Activated naive CD8-positive, alpha-beta T cell treated with anti-CD3 and anti-CD28 coated beads, Interleukin-2, amount 10 ng/mL, durations not matched to agents 7 days and 5 days (primary cell): ENCODE results near the gene PDZD8. TPM values are rescaled to one million over a fixed set of nuclear protein-coding genes. Genes with fewer than 3 reads are reported as not detected.
"Not testable (repeated sequence)": the region's sequence is repeated elsewhere in the genome, so short reads cannot be mapped to it uniquely, and the experiment has no call there.

ENCODE experiments used
- ATAC-seq: fragments of 150-1000 bp; cut with Tn5 transposase; one replicate; pipeline ENCODE4 v1.10.0; 2021; ENCODE audit warnings: low read depth, moderate library complexity
- POLR2A ChIA-PET: fragments of 350-600 bp; sonication (Branson Sonifier 250); formaldehyde crosslinking; loops from one replicate; lab custom pipeline; 2021; ENCODE audit warnings: antibody characterized with exemption; lab: Charles Lee
- DNase-seq: peaks from one replicate; pipeline ENCODE4 v3.0.0; 2021
- H3K27ac Mint-ChIP-seq: one replicate; pipeline ENCODE4 v1.8.0; 2022; ENCODE audit warnings: mild to moderate bottlenecking, mixed read lengths
- H3K27me3 Mint-ChIP-seq: one replicate; pipeline ENCODE4 v1.8.0; 2022; ENCODE audit warnings: mild to moderate bottlenecking, moderate library complexity, mixed read lengths
- H3K36me3 Mint-ChIP-seq: one replicate; pipeline ENCODE4 v1.8.0; 2021; ENCODE audit warnings: mild to moderate bottlenecking, mixed read lengths
- H3K4me1 Mint-ChIP-seq: one replicate; pipeline ENCODE4 v1.8.0; 2021; ENCODE audit warnings: mixed read lengths
- H3K4me3 Mint-ChIP-seq: one replicate; pipeline ENCODE4 v1.8.0; 2022; ENCODE audit warnings: mild to moderate bottlenecking, moderate library complexity, mixed read lengths
- H3K9me3 Mint-ChIP-seq: one replicate; pipeline ENCODE4 v1.8.0; 2021; ENCODE audit warnings: mixed read lengths
- total RNA-seq, 2 experiments: library from RNA; stranded (reverse); gene quantifications; one replicate each; pipeline ENCODE4 v1.2.3, GENCODE V29; 2021

The PDZD8 gene
- total RNA-seq, 2 experiments from 2014 or later: 16.0 to 18.8 TPM

- peaks cover 5% of the 10 kb centered on the region for H3K36me3 Mint-ChIP-seq
- ATAC-seq: no peak
- H3K4me3 Mint-ChIP-seq: no peak overlapping the region
- no peaks in the 10 kb centered on the region for H3K27me3 Mint-ChIP-seq
- H3K9me3 Mint-ChIP-seq: no peaks in the 10 kb centered on the region
- no peaks in the 10 kb centered on the region for H3K4me1 Mint-ChIP-seq
- POLR2A ChIA-PET: interaction anchor here (2.2 kb wide), 1 partner anchor 103 kb away, joined by 6 read pairs; no protein-coding TSS in a partner anchor
- no peak overlapping the region for H3K27ac Mint-ChIP-seq
- no peak for DNase-seq
Measured at GRCh38 chr10:117320050-117320665, 55.1 kb downstream of the PDZD8 start.

- no peaks in the 10 kb centered on the region for H3K4me1 Mint-ChIP-seq
- POLR2A ChIA-PET: interaction anchor here (2.2 kb wide), 1 partner anchor 102 kb away, joined by 6 read pairs; no protein-coding TSS in a partner anchor
- H3K27me3 Mint-ChIP-seq: no peaks in the 10 kb centered on the region
- DNase-seq: no peak
- no peak for ATAC-seq
- no peak overlapping the region for H3K27ac Mint-ChIP-seq
- peaks cover 8% of the 10 kb centered on the region for H3K36me3 Mint-ChIP-seq
- no peaks in the 10 kb centered on the region for H3K9me3 Mint-ChIP-seq
- no peak overlapping the region for H3K4me3 Mint-ChIP-seq
Measured at GRCh38 chr10:117318909-117319308, 56.3 kb downstream of the PDZD8 start.

DNA sequence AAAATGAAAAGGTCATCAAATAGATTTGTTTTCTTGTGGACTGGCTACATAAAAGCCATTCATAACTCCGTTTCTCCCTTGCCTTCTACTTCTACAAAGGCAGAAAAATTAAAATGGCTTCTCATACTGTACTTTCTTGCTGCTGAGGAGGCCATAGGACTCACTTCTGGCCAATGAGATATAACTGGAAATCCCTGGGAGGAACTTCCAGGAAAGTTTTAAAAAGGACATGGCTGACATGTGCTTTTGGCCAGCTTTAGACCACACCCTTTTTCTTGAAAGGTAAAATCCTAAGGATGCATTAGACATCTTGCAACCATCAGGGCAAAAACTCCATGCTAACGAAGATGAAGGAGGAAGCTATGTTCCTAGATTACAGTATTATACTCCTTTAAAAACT lies 58.5 kb downstream of the PDZD8 start:
- POLR2A ChIA-PET: no interaction called here
- Mint-ChIP-seq H3K36me3 (peaks cover 19% of the 10 kb centered on the region), H3K4me1 (peaks cover 5% of the 10 kb centered on the region), H3K9me3 (no peaks in the 10 kb centered on the region), H3K27me3 (no peaks in the 10 kb centered on the region), H3K27ac (no peak overlapping the region), H3K4me3 (no peak overlapping the region)
- no peak for DNase-seq
- ATAC-seq: no peak

DNA sequence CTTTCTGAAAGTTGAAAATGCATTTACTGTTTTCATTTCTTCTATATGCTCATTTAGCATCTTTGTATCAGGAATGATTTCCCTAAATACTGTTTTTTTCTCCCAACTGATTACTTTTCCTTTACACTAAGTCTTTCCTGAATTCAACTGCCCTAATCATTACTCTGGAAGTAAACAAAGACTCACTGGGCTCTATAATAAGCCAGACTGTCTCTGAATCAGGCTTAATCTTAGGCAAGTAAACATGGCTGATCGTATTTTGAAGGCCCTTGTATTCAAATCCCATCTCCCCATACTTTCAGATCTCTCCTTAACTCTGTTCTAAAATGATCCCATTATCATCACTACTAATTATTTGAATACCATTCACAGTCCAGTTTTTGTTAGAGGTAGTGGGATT lies 61.6 kb downstream of the PDZD8 start:
- H3K4me3 Mint-ChIP-seq: no peak overlapping the region
- ATAC-seq: no peak
- POLR2A ChIA-PET: no interaction called here

GRCh38 chr10:117312430-117312829 lies 62.8 kb downstream of the PDZD8 start:
- Mint-ChIP-seq H3K36me3 (peaks cover 23% of the 10 kb centered on the region), H3K4me3 (no peak overlapping the region), H3K27ac (no peak overlapping the region), H3K27me3 (no peaks in the 10 kb centered on the region), H3K4me1 (peaks cover 10% of the 10 kb centered on the region), H3K9me3 (no peaks in the 10 kb centered on the region)
- ATAC-seq: no peak
- DNase-seq: no peak
- POLR2A ChIA-PET: no interaction called here

More for the DNA sequence above, 61.6 kb downstream of the PDZD8 start:
- no peaks in the 10 kb centered on the region for H3K27me3 Mint-ChIP-seq
- H3K4me1 Mint-ChIP-seq: peaks cover 10% of the 10 kb centered on the region
- no peak overlapping the region for H3K27ac Mint-ChIP-seq
- peaks cover 25% of the 10 kb centered on the region for H3K36me3 Mint-ChIP-seq
- H3K9me3 Mint-ChIP-seq: no peaks in the 10 kb centered on the region
- no peak for DNase-seq

DNA sequence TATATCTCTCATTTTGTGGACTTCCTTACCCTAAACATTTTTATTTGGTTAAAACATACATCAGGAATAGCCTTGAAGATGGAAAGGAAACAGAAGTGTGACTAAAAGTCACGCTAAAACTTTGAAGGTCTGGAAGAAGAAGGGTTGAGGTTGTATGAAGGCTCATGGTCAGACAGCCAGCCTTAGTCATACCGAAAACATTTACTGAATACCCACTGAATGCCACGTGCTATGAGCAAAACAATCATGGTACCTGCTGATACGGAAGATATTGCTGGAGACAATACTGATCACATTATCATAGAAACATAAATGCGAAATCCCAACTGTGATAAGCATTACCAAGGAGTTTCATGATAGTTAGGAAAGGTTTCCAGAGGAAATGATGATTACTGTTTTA lies 64.0 kb downstream of the PDZD8 start:
- DNase-seq (no peak), ATAC-seq (no peak)
- H3K36me3 Mint-ChIP-seq: peaks cover 21% of the 10 kb centered on the region
- H3K9me3 Mint-ChIP-seq: no peaks in the 10 kb centered on the region
- POLR2A ChIA-PET: no interaction called here
- no peak overlapping the region for H3K4me3 Mint-ChIP-seq
- no peak overlapping the region for H3K27ac Mint-ChIP-seq
- peaks cover 10% of the 10 kb centered on the region for H3K4me1 Mint-ChIP-seq
- no peaks in the 10 kb centered on the region for H3K27me3 Mint-ChIP-seq

DNA sequence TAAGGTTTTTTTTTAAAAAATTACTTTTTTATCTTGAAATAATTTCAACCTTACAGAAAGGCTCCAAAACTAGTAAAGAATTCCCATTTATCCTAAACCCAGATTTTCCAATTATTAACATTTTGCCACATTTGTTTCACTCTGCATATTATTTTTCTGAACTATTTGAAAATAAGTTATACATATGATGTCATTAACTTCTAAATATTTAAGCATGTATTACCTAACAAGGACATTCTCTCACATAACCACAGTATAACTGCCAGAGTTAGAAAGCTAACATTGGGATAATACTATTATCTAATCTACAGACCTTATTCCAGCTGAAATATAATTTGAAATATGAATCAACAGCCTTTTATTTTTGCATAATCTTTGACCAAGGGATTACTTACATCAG lies 68.6 kb downstream of the PDZD8 start:
- Mint-ChIP-seq H3K4me3 (no peak overlapping the region), H3K27me3 (no peaks in the 10 kb centered on the region), H3K27ac (no peak overlapping the region), H3K9me3 (peaks cover 12% of the 10 kb centered on the region), H3K4me1 (peaks cover 5% of the 10 kb centered on the region), H3K36me3 (peaks cover 27% of the 10 kb centered on the region)
- ATAC-seq (no peak), DNase-seq (no peak)
- POLR2A ChIA-PET: no interaction called here

- Mint-ChIP-seq H3K36me3 (peaks cover 27% of the 10 kb centered on the region), H3K9me3 (peaks cover 16% of the 10 kb centered on the region)
- POLR2A ChIA-PET, H3K4me1 Mint-ChIP-seq, ATAC-seq, DNase-seq, H3K27ac Mint-ChIP-seq, H3K27me3 Mint-ChIP-seq, H3K4me3 Mint-ChIP-seq: not testable (repeated sequence)
Measured at GRCh38 chr10:117303451-117303850, 71.8 kb downstream of the PDZD8 start.

- Mint-ChIP-seq H3K4me1 (no peaks in the 10 kb centered on the region), H3K4me3 (no peak overlapping the region), H3K36me3 (peaks cover 25% of the 10 kb centered on the region), H3K9me3 (peaks cover 16% of the 10 kb centered on the region), H3K27ac (no peak overlapping the region), H3K27me3 (no peaks in the 10 kb centered on the region)
- DNase-seq (no peak), ATAC-seq (no peak)
- POLR2A ChIA-PET: no interaction called here
Measured at GRCh38 chr10:117300671-117301070, 74.6 kb downstream of the PDZD8 start.

DNA sequence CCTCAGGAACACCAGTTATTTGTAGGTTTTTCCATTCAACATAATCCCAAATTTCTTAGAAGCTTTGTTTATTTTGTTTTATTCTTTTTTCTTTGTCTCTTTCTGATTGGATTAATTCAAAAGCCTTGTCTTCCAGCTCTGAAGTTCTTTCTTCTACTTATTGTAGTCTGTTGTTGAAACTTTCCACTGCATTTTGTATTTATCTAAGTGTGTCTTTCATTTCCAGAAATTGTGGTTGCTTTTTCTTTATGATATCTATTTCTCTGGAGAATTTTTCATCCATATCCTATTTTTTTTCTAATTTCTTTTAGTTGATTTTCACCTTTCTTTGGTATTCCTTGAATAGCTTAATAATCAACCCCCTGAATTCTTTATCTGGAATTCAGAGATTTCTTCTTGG lies 75.8 kb downstream of the PDZD8 start:
- Mint-ChIP-seq H3K4me1 (no peaks in the 10 kb centered on the region), H3K27ac (no peak overlapping the region), H3K27me3 (no peaks in the 10 kb centered on the region), H3K4me3 (no peak overlapping the region), H3K9me3 (peaks cover 13% of the 10 kb centered on the region), H3K36me3 (peaks cover 26% of the 10 kb centered on the region)
- POLR2A ChIA-PET: no interaction called here
- no peak for ATAC-seq
- no peak for DNase-seq

DNA sequence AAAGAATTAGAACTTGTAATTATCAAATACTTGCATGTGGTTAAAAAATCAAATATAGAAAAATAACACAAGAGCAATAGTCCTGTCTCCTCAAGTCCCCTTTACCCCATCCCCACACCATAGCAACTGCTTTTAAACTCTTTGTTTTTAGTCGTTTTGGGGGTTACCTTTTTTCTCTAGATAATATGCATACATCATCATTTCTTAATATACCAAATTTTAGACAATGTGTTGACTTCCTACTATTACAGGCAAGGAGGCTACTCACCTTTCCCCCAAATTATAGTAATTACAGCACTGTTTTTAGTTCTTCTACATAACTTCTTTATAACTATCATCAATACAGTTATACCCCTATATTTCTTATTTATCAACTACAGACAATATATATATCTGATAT lies 77.0 kb downstream of the PDZD8 start:
- H3K36me3 Mint-ChIP-seq: peaks cover 23% of the 10 kb centered on the region
- H3K4me1 Mint-ChIP-seq: no peaks in the 10 kb centered on the region
- H3K27ac Mint-ChIP-seq: no peak overlapping the region
- no peaks in the 10 kb centered on the region for H3K27me3 Mint-ChIP-seq
- DNase-seq: no peak
- POLR2A ChIA-PET: no interaction called here
- H3K4me3 Mint-ChIP-seq: no peak overlapping the region
- H3K9me3 Mint-ChIP-seq: peaks cover 10% of the 10 kb centered on the region
- ATAC-seq: no peak

- ATAC-seq (no peak), DNase-seq (no peak)
- no peak overlapping the region for H3K27ac Mint-ChIP-seq
- peaks cover 4% of the 10 kb centered on the region for H3K9me3 Mint-ChIP-seq
- no peaks in the 10 kb centered on the region for H3K27me3 Mint-ChIP-seq
- H3K36me3 Mint-ChIP-seq: peaks cover 13% of the 10 kb centered on the region
- POLR2A ChIA-PET: no interaction called here
- no peak overlapping the region for H3K4me3 Mint-ChIP-seq
- no peaks in the 10 kb centered on the region for H3K4me1 Mint-ChIP-seq
Measured at GRCh38 chr10:117294735-117295134, 80.5 kb downstream of the PDZD8 start.

DNA sequence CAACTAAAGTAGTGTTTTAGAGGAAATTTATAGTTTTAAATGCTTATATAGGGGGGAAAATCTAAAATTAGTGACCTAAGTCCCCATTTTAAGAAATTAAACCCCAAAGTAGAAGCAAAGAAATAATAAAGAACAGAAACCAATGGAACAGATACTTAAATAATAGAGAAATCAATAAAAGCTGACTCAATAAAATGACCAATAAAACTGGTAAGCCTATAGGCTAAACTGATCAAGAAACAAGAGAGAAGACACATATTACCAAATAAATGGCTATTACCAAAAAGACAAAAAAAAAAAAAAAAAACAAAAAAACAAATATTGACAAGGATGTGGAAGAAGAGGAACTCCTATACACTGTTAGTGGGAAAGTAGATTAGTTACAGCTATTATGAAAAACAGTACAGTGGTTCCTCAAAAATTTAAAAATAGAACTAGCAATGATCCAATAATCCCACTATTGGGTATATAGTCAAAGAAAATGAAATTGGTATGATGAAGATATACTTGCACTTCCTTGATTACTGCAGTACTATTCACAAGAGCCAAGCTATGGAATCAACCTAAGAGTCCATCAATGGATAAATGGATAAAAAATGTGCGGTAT lies 81.1 kb downstream of the PDZD8 start:
- H3K36me3 Mint-ChIP-seq: peaks cover 15% of the 10 kb centered on the region
- no peaks in the 10 kb centered on the region for H3K4me1 Mint-ChIP-seq
- H3K4me3 Mint-ChIP-seq: no peak overlapping the region
- H3K9me3 Mint-ChIP-seq: peaks cover under 1% of the 10 kb centered on the region
- H3K27me3 Mint-ChIP-seq: no peaks in the 10 kb centered on the region
- DNase-seq: no peak
- ATAC-seq: no peak
- no peak overlapping the region for H3K27ac Mint-ChIP-seq
- POLR2A ChIA-PET: no interaction called here

DNA sequence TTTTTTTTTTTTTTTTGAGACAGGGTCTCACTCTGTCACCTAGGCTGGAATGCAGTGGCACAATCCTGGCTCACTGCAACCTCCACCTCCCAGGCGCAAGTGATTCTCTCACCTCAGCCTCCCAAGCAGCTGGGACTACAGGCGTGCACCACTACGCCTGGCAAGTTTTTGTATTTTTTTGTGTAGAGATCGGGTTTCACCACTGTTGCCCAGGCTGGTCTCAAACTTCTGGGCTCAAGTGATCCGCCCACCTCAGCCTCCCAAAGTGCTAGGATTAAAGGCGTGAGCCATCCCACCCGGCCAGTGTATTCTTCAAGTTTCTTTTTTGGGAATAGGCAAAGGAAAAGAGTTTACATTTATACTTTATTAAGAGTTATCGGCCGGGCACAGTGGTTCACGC lies 84.4 kb downstream of the PDZD8 start:
- DNase-seq, POLR2A ChIA-PET, H3K27ac Mint-ChIP-seq, H3K4me3 Mint-ChIP-seq, H3K4me1 Mint-ChIP-seq, ATAC-seq, H3K9me3 Mint-ChIP-seq, H3K27me3 Mint-ChIP-seq: not testable (repeated sequence)
- H3K36me3 Mint-ChIP-seq: peaks cover 12% of the 10 kb centered on the region
